ENCODE results near the gene EMC9.

The EMC9 gene

GRCh38 chr14:24183014-24183481, 41.7 kb upstream of the EMC9 start:
- Histone ChIP-seq H4K20me1 (ENCODE audit: control insufficient read depth, insufficient read depth, low read depth, low read length) (no peaks in the 10 kb centered on the region), H3K27ac (ENCODE audit: low read depth, low read length) (no peak overlapping the region), H3K79me2 (ENCODE audit: control insufficient read depth, low read length) (peaks cover 16% of the 10 kb centered on the region), H3K9me2 (replicated peaks; ENCODE audit: control insufficient read depth, low read length) (no peaks in the 10 kb centered on the region), H3K4me3 (ENCODE audit: low read length) (no peak overlapping the region), H3K9me3 (ENCODE audit: control insufficient read depth, insufficient read depth, low read length) (no peaks in the 10 kb centered on the region), H3K27me3 (ENCODE audit: control insufficient read depth, low read length) (no peaks in the 10 kb centered on the region), H3F3A (ENCODE audit: control insufficient read depth, insufficient read depth) (peaks cover 3% of the 10 kb centered on the region; the same call in 1 of the 2 replicates), H3K36me3 (ENCODE audit: control insufficient read depth, low read length) (peaks cover 96% of the 10 kb centered on the region), H3K4me2 (ENCODE audit: low read length) (no peak overlapping the region), H3K4me1 (ENCODE audit: control insufficient read depth, low read length) (peaks cover 13% of the 10 kb centered on the region)
- TF ChIP-seq CTCF (IDR thresholded peaks at IDR 0.05; ENCODE audit: low read depth, low read length, poor library complexity, severe bottlenecking) (no peak), EZH2phosphoT487 (IDR thresholded peaks at IDR 0.05; ENCODE audit: borderline replicate concordance, low read length) (no peak)

DNA sequence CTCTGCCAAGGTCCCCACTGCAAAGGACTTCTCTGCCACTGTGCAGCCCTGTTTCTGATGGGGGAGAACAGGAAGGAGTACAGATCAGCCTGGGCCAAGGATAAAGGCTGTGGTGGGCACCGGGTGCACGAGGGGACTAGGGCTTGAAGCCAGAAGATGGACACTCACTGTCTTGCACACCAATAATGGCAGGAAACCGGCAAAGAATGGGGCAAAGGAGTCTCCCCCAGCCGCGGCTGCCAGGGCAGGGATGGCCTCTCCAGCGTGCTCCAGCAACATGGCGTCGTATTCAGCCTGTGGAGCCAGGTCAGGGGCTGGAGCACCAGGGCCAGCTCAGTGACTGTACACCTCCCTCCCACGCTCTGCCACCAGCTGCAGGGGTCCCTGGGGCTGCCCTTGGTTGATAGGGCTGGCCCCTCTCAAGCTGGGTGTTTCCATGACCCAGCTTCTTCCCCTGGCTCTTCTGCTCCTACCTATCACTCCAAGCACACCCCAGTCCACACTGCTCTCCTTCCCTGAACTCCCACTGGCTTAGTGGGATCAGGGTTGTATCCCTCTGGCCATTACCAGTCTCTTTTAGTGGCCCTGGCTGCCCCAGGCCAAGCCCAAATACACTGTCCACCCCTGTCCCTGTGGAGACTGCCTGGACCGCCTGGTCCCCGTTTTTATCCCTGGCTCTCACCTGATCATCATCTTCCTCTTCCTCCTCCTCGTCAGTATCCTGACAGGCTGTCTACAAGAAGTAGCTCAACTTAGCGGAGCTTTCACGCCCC, 40.9 kb upstream of the EMC9 start:
- Histone ChIP-seq H3K9me3 (ENCODE audit: control insufficient read depth, insufficient read depth, low read length) (no peaks in the 10 kb centered on the region), H3K36me3 (ENCODE audit: control insufficient read depth, low read length) (peaks cover 93% of the 10 kb centered on the region), H3K9me2 (replicated peaks; ENCODE audit: control insufficient read depth, low read length) (no peaks in the 10 kb centered on the region), H3F3A (ENCODE audit: control insufficient read depth, insufficient read depth) (peaks cover 3% of the 10 kb centered on the region; the same call in 1 of the 2 replicates), H3K27ac (ENCODE audit: low read depth, low read length) (no peak overlapping the region), H3K27me3 (ENCODE audit: control insufficient read depth, low read length) (no peaks in the 10 kb centered on the region), H3K79me2 (ENCODE audit: control insufficient read depth, low read length) (peaks cover 9% of the 10 kb centered on the region), H4K20me1 (ENCODE audit: control insufficient read depth, insufficient read depth, low read depth, low read length) (no peaks in the 10 kb centered on the region), H3K4me3 (ENCODE audit: low read length) (no peak overlapping the region), H3K4me1 (ENCODE audit: control insufficient read depth, low read length) (peaks cover 5% of the 10 kb centered on the region), H3K4me2 (ENCODE audit: low read length) (no peak overlapping the region)
- TF ChIP-seq EZH2phosphoT487 (IDR thresholded peaks at IDR 0.05; ENCODE audit: borderline replicate concordance, low read length) = no peak
- no peak for TF ChIP-seq CTCF (IDR thresholded peaks at IDR 0.05; ENCODE audit: low read depth, low read length, poor library complexity, severe bottlenecking)

DNA sequence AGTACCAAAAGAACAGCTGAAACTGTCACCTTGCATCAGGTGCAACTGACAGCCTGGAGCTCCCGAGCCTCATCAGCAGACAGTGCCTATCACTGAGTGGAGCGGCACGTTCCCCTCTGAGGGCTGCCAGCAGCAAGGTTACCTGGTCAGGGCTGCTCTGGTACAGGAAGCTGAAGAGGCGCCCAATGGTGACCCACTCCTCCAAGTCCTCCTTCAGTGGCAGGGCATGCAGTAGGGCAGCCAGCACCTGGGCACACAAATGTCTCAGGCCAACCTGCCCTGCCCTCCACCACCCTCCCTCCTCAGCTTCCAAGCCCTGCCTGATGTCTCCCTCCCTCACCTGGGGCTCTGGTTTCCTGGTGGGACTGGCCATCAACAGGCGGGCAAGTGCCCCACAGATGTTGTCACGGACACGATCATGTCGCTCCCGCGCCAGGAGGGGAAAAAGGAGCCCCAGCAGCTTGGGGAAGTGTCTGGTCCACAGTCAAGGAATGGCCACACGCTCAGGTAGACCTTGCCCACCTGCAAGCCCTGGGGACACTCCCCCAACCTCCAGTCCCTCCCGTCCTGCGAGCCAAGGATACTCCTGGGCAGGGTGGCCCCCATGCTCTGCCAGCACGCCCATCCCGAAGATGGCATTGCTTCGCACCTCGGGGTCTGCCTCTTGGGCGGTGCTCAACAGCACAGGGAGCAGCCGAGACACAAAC, 40.1 kb upstream of the EMC9 start:
- TF ChIP-seq CTCF (IDR thresholded peaks at IDR 0.05; ENCODE audit: low read depth, low read length, poor library complexity, severe bottlenecking) = no peak
- no peak for TF ChIP-seq EZH2phosphoT487 (IDR thresholded peaks at IDR 0.05; ENCODE audit: borderline replicate concordance, low read length)
- H3K79me2 ChIP-seq (ENCODE audit: control insufficient read depth, low read length) = peaks cover 1% of the 10 kb centered on the region
- H3K4me3 ChIP-seq (ENCODE audit: low read length) = no peak overlapping the region
- no peaks in the 10 kb centered on the region for H3K9me2 ChIP-seq (replicated peaks; ENCODE audit: control insufficient read depth, low read length)
- H3K9me3 ChIP-seq (ENCODE audit: control insufficient read depth, insufficient read depth, low read length) = no peaks in the 10 kb centered on the region
- no peak overlapping the region for H3K4me2 ChIP-seq (ENCODE audit: low read length)
- H3K27me3 ChIP-seq (ENCODE audit: control insufficient read depth, low read length) = no peaks in the 10 kb centered on the region
- H3K36me3 ChIP-seq (ENCODE audit: control insufficient read depth, low read length) = peaks cover 85% of the 10 kb centered on the region
- no peaks in the 10 kb centered on the region for H4K20me1 ChIP-seq (ENCODE audit: control insufficient read depth, insufficient read depth, low read depth, low read length)
- H3K27ac ChIP-seq (ENCODE audit: low read depth, low read length) = no peak overlapping the region
- peaks cover 3% of the 10 kb centered on the region; the same call in 1 of the 2 replicates for H3F3A ChIP-seq (ENCODE audit: control insufficient read depth, insufficient read depth)
- H3K4me1 ChIP-seq (ENCODE audit: control insufficient read depth, low read length) = no peaks in the 10 kb centered on the region

Data from DOHH2 (cell line).